GM23338 (cell line): ENCODE results near the gene CMIP. TPM values are rescaled to one million over a fixed set of nuclear protein-coding genes. Genes with fewer than 3 reads are reported as not detected.

Source experiments
- ATAC-seq: fragments of 200-7000 bp; cut with Tn5 transposase; 3 replicates; pipeline ENCODE4 v1.9.1; 2020
- DNase-seq: peaks from one replicate; pipeline ENCODE4 v3.0.0-alpha.2; 2015; ENCODE audit warnings: low spot score
- H2AFZ ChIP-seq: fragments of 200-600 bp; sonication (generic); 2 replicates; pipeline ENCODE4 v1.8.0; 2016; ENCODE audit warnings: antibody characterized with exemption, mild to moderate bottlenecking, moderate library complexity
- H3F3A ChIP-seq: fragments of 200-600 bp; sonication (generic); replicated peaks from 2 replicates; pipeline ENCODE4 v1.8.0; 2017; ENCODE audit warnings: antibody characterized with exemption, mixed run types, low read depth
- H3K27ac ChIP-seq: fragments of 200-600 bp; sonication (generic); 2 replicates; pipeline ENCODE4 v1.6.1; 2016; ENCODE audit warnings: low read depth
- H3K27me3 ChIP-seq: fragments of 200-600 bp; sonication (generic); 2 replicates; pipeline ENCODE4 v1.8.0; 2016; ENCODE audit warnings: mild to moderate bottlenecking, mixed run types, moderate library complexity; ENCODE audit not compliant: insufficient read depth
- H3K36me3 ChIP-seq: fragments of 200-600 bp; sonication (generic); 2 replicates; pipeline ENCODE4 v1.8.0; 2016; ENCODE audit warnings: mild to moderate bottlenecking; ENCODE audit not compliant: insufficient read depth
- H3K4me1 ChIP-seq: fragments of 200-600 bp; sonication (generic); 2 replicates; pipeline ENCODE4 v1.8.0; 2016; ENCODE audit warnings: mild to moderate bottlenecking, moderate library complexity; ENCODE audit not compliant: insufficient read depth
- H3K4me2 ChIP-seq: fragments of 200-600 bp; sonication (generic); 2 replicates; pipeline ENCODE4 v1.7.1; 2017; ENCODE audit warnings: mixed run types
- H3K4me3 ChIP-seq: fragments of 200-600 bp; sonication (generic); 2 replicates; pipeline ENCODE4 v1.6.1; 2016; ENCODE audit warnings: mixed run types
- H3K79me2 ChIP-seq: fragments of 200-600 bp; sonication (generic); replicated peaks from 2 replicates; pipeline ENCODE4 v1.8.0; 2017; ENCODE audit warnings: mild to moderate bottlenecking; ENCODE audit not compliant: insufficient read depth
- H3K9me2 ChIP-seq: fragments of 200-600 bp; sonication (generic); 2 replicates; pipeline ENCODE4 v1.8.0; 2017; ENCODE audit not compliant: insufficient read depth
- H4K20me1 ChIP-seq: fragments of 200-600 bp; sonication (generic); replicated peaks from 2 replicates; pipeline ENCODE4 v1.8.0; 2017; ENCODE audit warnings: mild to moderate bottlenecking; ENCODE audit not compliant: insufficient read depth
- H3K27ac Mint-ChIP-seq: 2 replicates; pipeline ENCODE4 v1.8.0; 2020; ENCODE audit warnings: inconsistent platforms, mild to moderate bottlenecking, moderate library complexity, mixed read lengths
- H3K27me3 Mint-ChIP-seq: 3 replicates; pipeline ENCODE4 v1.8.0; 2022; ENCODE audit warnings: low read depth, mild to moderate bottlenecking, moderate library complexity, mixed read lengths, inconsistent platforms; ENCODE audit not compliant: insufficient read depth, poor library complexity
- H3K36me3 Mint-ChIP-seq: 3 replicates; pipeline ENCODE4 v1.8.0; 2021; ENCODE audit warnings: low read depth, mild to moderate bottlenecking, inconsistent platforms, moderate library complexity, mixed read lengths
- H3K4me1 Mint-ChIP-seq: 3 replicates; pipeline ENCODE4 v1.8.0; 2020; ENCODE audit warnings: mild to moderate bottlenecking, inconsistent platforms, mixed read lengths
- H3K4me3 Mint-ChIP-seq: 3 replicates; pipeline ENCODE4 v1.8.0; 2021; ENCODE audit warnings: moderate library complexity, mild to moderate bottlenecking, inconsistent platforms, mixed read lengths
- H3K9me3 Mint-ChIP-seq: 3 replicates; pipeline ENCODE4 v1.8.0; 2020; ENCODE audit warnings: moderate library complexity, mild to moderate bottlenecking, inconsistent platforms, mixed read lengths
- CREB1 ChIP-seq: fragments of 250-450 bp; sonication (Bioruptor Pico); IDR thresholded peaks from 2 replicates; pipeline ENCODE4 v1.5.0; 2020; ENCODE audit warnings: low read depth, mild to moderate bottlenecking, moderate library complexity
- ETS1 ChIP-seq: IDR thresholded peaks from 2 replicates; pipeline ENCODE4 v1.6.1; 2016; ENCODE audit warnings: antibody characterized with exemption
- EZH2 ChIP-seq: fragments of 200-600 bp; sonication (generic); IDR thresholded peaks from one replicate; pipeline ENCODE4 v1.8.0; 2017; ENCODE audit warnings: antibody characterized with exemption, mild to moderate bottlenecking, low read depth; ENCODE audit not compliant: unreplicated experiment
- EZH2phosphoT487 ChIP-seq: fragments of 200-600 bp; sonication (generic); IDR thresholded peaks from one replicate; pipeline ENCODE4 v1.8.1; 2018; ENCODE audit warnings: antibody characterized with exemption; ENCODE audit not compliant: unreplicated experiment
- JUNB ChIP-seq: IDR thresholded peaks from one replicate; pipeline ENCODE4 v1.6.1; 2016; ENCODE audit warnings: antibody characterized with exemption; ENCODE audit not compliant: unreplicated experiment
- NANOG ChIP-seq: IDR thresholded peaks from 2 replicates; pipeline ENCODE4 v1.6.1; 2016; ENCODE audit warnings: antibody characterized with exemption, borderline replicate concordance
- REST ChIP-seq: IDR thresholded peaks from one replicate; pipeline ENCODE4 v1.6.1; 2018; ENCODE audit warnings: antibody characterized with exemption; ENCODE audit not compliant: unreplicated experiment
- ZNF114 ChIP-seq: fragments of 250-450 bp; sonication (Bioruptor Pico); IDR thresholded peaks from 2 replicates; pipeline ENCODE4 v1.5.0; 2020; ENCODE audit warnings: mild to moderate bottlenecking, moderate library complexity
- ZNF331 ChIP-seq: fragments of 250-450 bp; sonication (Bioruptor Pico); IDR thresholded peaks from 2 replicates; pipeline ENCODE4 v1.5.0; 2020; ENCODE audit warnings: low read depth, mild to moderate bottlenecking, moderate library complexity
- ZNF462 ChIP-seq: fragments of 250-450 bp; sonication (Bioruptor Pico); IDR thresholded peaks from 2 replicates; pipeline ENCODE4 v1.5.0; 2020; ENCODE audit warnings: mild to moderate bottlenecking, moderate library complexity
- polyA plus RNA-seq: library from polyadenylated mRNA; unstranded; fragments of >200 nt; fragmentation: Nextera tagmentation; extraction: Ambion mirVana; gene quantifications from 2 replicates; pipeline ENCODE4 v1.2.1, GENCODE V29; 2016
- total RNA-seq: library from RNA; depleted of rRNA; stranded (reverse); fragments of >200 nt; shearing (Covaris generic); gene quantifications from 2 replicates; pipeline ENCODE4 v1.2.3, GENCODE V29; 2014
- TF ChIP-seq, protein P1 (sequence below), 2 experiments: fragments of 200-600 bp in 1 of 2; sonication (generic) in 1 of 2; conservative IDR thresholded peaks; 2 replicates each; pipeline versions ENCODE4 v1.5.1 to v1.6.1; 2016 to 2017; ENCODE audit warnings: antibody characterized with exemption in 2 of 2, low read depth in 2 of 2, mild to moderate bottlenecking in 2 of 2, moderate library complexity in 1 of 2

Gene CMIP
- total and polyA plus RNA-seq, 2 experiments from 2014 or later: 9.5 to 62.3 TPM

DNA sequence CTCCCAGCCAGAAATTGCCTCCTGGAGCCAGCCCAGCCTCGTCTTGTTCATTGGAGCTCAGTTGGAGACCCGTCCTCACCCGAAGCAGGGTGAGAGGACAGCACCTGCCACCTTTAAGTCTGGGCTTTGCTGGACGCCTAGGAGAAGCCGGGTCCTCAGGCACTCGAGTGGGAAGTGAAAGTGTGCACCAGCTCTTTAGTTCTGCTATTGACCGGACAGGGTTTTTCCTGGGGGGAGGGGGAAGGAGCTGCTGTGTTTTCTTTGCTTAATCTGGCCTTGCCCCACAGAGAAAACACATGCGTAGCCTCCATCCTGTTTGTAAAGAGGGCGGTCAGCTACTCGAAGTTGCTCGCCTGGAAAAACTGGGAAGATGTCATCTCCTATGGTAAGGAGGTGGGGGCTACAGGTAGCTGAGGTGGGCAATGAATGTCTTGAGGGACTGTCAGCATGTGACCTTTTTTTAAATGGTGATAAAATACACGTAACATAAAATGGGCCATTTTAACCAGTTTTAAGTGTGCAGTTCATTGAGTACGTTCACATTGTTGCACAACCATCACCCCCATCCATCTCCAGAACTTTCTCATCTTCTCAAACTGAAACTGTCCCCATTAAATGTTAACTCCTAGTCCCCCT is 34.4 kb downstream of the CMIP start:
- H3K4me3 Mint-ChIP-seq: no peak overlapping the region
- H3K4me1 Mint-ChIP-seq: peaks cover 45% of the 10 kb centered on the region
- Histone ChIP-seq H3K9me2 (no peaks in the 10 kb centered on the region), H3K4me1 (peaks cover 17% of the 10 kb centered on the region), H3K79me2 (peaks cover 95% of the 10 kb centered on the region), H3F3A (no peaks in the 10 kb centered on the region), H3K27me3 (no peaks in the 10 kb centered on the region), H4K20me1 (peaks cover 39% of the 10 kb centered on the region), H3K36me3 (no peaks in the 10 kb centered on the region), H2AFZ (no peak overlapping the region), H3K4me3 (no peak overlapping the region), H3K4me2 (no peak overlapping the region), H3K27ac (no peak overlapping the region)
- peaks cover 5% of the 10 kb centered on the region for H3K27me3 Mint-ChIP-seq
- no peak overlapping the region for H3K27ac Mint-ChIP-seq
- TF ChIP-seq JUNB: no peak
- no peak for TF ChIP-seq ZNF114 (CRISPR knock-in tag)
- TF ChIP-seq ETS1: no peak
- TF ChIP-seq ZNF331 (CRISPR knock-in tag): no peak
- TF ChIP-seq EZH2: no peak
- TF ChIP-seq ZNF462 (CRISPR knock-in tag): no peak
- no peak for TF ChIP-seq EZH2phosphoT487
- TF ChIP-seq REST: no peak
- no peak for TF ChIP-seq NANOG
- TF ChIP-seq CREB1 (CRISPR knock-in tag): no peak
- TF ChIP-seq, protein P1, sequence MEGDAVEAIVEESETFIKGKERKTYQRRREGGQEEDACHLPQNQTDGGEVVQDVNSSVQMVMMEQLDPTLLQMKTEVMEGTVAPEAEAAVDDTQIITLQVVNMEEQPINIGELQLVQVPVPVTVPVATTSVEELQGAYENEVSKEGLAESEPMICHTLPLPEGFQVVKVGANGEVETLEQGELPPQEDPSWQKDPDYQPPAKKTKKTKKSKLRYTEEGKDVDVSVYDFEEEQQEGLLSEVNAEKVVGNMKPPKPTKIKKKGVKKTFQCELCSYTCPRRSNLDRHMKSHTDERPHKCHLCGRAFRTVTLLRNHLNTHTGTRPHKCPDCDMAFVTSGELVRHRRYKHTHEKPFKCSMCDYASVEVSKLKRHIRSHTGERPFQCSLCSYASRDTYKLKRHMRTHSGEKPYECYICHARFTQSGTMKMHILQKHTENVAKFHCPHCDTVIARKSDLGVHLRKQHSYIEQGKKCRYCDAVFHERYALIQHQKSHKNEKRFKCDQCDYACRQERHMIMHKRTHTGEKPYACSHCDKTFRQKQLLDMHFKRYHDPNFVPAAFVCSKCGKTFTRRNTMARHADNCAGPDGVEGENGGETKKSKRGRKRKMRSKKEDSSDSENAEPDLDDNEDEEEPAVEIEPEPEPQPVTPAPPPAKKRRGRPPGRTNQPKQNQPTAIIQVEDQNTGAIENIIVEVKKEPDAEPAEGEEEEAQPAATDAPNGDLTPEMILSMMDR (conservative IDR thresholded peaks at IDR 0.05; ENCODE audit: low read depth in 2 of 2): no peak
- DNase-seq (no peak), ATAC-seq (no peak)
- no peaks in the 10 kb centered on the region for H3K9me3 Mint-ChIP-seq
- H3K36me3 Mint-ChIP-seq: peaks cover 25% of the 10 kb centered on the region
